HL-60 (cell line): Measurements from ENCODE around the gene ADPRHL1.

ENCODE experiments used
- DNase-seq, 2 experiments: peaks; one replicate each; pipeline ENCODE4 v3.0.0-alpha.2; 2010 to 2020; ENCODE audit warnings: low read depth in 1 of 2, low spot score in 1 of 2
- H3K27ac ChIP-seq: fragments of 250-450 bp; sonication (Bioruptor Pico); replicated peaks from 2 replicates; pipeline ENCODE4 v1.5.1; 2020; ENCODE audit warnings: mild to moderate bottlenecking, moderate library complexity
- H3K27me3 ChIP-seq: fragments of 250-450 bp; sonication (Bioruptor Pico); 2 replicates; pipeline ENCODE4 v1.5.1; 2021; ENCODE audit warnings: mild to moderate bottlenecking, moderate library complexity; ENCODE audit not compliant: insufficient read depth, poor library complexity, severe bottlenecking
- H3K4me3 ChIP-seq: replicated peaks from 2 replicates; pipeline ENCODE4 v1.5.1; 2011; ENCODE audit warnings: mild to moderate bottlenecking, control low read depth, low read length; ENCODE audit not compliant: insufficient read depth
- CTCF ChIP-seq: IDR thresholded peaks from one replicate; pipeline ENCODE4 v1.5.1; 2011; ENCODE audit warnings: low read length, control low read depth, inconsistent platforms; ENCODE audit not compliant: insufficient read depth
- GABPA ChIP-seq: IDR thresholded peaks from 2 replicates; pipeline ENCODE4 v1.6.1; 2012; ENCODE audit warnings: low read depth
- POLR2AphosphoS5 ChIP-seq: IDR thresholded peaks from 2 replicates; pipeline ENCODE4 v1.6.1; 2012; ENCODE audit warnings: low read depth
- REST ChIP-seq: IDR thresholded peaks from 2 replicates; pipeline ENCODE4 v1.6.1; 2012; ENCODE audit warnings: low read depth; ENCODE audit not compliant: insufficient replicate concordance
- SPI1 ChIP-seq: IDR thresholded peaks from 2 replicates; pipeline ENCODE4 v1.6.1; 2012; ENCODE audit warnings: low read depth, mild to moderate bottlenecking, borderline replicate concordance

Gene ADPRHL1

DNA sequence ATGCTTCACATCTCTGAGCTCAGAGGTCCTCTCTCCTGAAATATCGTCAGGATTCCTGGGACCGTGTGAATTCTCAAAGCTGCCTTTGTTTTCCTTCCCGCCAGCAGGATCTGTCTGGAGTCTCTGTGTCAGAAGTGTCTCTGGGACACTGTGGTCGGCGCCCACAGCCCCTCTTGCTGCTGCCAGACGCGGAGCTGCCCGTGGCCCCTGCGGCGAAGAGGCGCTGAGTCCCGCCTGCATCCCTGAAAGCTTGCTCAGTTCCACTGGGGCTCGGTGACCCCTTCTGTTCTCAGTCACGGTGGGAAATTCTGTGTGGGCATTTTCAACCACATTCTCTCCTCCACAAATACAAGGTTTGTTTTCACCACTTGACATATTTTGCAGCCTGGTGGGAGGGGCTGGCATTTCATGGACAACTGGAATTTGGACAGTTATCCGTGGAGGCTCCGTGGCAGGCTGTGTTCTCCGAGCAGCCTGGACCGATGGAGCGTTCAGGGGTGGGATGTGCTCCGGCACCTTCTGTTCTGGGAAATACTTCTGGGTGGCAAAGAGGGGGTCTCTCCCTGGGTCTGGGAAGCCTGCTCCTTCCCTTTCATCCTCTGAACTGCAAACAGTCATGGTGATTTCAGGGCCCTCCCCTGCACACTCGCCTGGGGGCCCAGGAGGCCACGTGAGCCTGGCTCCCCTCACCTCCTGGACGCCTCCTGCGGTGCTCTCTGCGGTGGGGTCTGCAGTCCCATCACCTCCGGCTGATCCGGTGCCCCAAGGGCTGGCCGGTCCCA lies 46.8 kb downstream of the ADPRHL1 start:
- H3K4me3 ChIP-seq, result no peak overlapping the region
- no peak overlapping the region for H3K27ac ChIP-seq
- no peak for DNase-seq
- TF ChIP-seq SPI1 (no peak), POLR2AphosphoS5 (no peak), CTCF (no peak), REST (no peak), GABPA (no peak)
- peaks cover 20% of the 10 kb centered on the region for H3K27me3 ChIP-seq

DNA sequence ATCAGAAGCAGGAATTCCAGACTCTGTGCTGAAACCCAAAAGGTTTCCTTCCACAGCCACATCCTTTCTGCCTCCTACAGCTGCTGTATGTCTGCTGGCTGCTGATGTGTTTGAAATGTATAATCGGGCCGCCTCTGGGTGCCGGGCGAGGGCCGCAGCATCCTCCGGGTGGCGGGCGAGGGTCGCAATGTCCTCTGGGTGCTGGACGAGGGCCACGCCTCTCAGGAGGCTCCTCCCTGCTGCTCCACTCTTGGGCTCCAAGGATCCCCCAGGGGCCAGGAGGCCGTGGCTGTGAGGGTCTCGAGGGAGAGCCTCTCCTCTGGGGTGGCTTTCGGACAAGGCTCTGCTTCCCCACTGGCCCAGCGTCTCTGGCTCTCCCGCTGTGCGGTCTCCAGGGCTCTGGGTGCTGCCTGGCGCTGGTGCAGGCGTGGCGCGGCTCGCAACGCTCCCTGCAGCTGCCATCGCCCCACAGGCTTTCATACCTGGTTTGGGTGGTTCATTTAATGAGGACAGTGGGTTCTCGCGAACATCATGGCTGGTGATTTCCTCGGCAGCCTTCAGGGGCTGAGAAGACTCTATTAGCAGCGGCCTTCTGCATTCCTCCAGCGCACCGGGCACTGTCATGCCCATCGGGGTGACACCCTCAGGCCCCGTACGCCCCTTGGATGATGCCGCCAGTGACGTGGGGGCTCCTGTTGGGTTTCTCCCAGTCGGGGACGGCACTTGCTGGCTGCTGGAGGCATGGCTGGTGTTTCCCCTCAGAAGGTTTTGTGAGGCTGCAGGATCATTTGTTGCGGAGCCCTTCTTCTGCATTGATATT lies 47.6 kb downstream of the ADPRHL1 start:
- Histone ChIP-seq H3K4me3 (no peak overlapping the region), H3K27me3 (peaks cover 20% of the 10 kb centered on the region), H3K27ac (no peak overlapping the region)
- TF ChIP-seq CTCF, result no peak
- TF ChIP-seq GABPA, result no peak
- TF ChIP-seq REST, result no peak
- no peak for TF ChIP-seq SPI1
- TF ChIP-seq POLR2AphosphoS5, result no peak
- DNase-seq, result no peak

DNA sequence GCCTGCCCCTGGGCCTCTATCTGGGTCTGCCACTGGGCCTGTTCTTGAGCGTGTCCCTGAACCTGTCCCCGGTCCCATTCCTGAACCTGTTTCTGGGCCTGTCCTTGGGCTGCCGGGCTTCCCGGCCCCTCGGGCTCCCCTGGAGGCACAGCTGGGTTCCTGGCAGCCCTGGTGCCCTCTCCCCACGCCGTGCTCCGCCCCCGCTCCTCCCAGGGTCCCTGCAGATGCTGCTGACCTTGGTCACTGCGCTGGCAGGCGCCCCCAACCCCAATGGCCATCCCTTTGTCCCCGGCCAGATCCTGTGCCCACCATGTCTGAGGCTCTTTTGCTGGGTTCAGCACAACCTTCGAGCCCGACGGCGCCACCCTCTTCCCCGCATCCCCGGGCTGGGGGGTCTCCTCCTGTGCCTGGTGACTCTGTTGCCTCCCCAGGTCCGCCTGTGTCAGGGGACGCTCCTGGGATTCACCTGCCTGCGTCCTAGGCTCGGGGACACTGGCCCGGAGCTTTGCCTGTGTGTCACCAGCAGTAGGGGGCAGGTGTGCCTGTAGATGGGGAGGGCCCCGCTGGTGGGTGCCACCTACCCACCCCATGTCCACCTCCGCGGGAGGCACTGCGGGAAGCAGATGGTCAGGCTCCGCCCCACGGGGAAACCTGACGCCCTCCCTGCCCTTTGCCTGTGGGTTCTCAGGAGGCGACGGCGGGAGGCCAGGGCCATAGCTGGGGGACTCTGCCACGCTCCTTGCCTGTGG lies 48.4 kb downstream of the ADPRHL1 start:
- no peak overlapping the region for H3K27ac ChIP-seq
- H3K27me3 ChIP-seq, result peaks cover 20% of the 10 kb centered on the region
- H3K4me3 ChIP-seq, result no peak overlapping the region
- DNase-seq, result no peak
- TF ChIP-seq GABPA (no peak), REST (no peak), CTCF (no peak), SPI1 (no peak), POLR2AphosphoS5 (no peak)
